ENCODE data around the gene LRG1. TPM values are rescaled to one million over a fixed set of nuclear protein-coding genes. Genes with fewer than 3 reads are reported as not detected.

Gene LRG1
- total and polyA plus RNA-seq, 9 of the 15 experiments (the other 6 are each of a cell fraction or from before 2014, with no cell fraction given): 1.5 to 11.9 (median 8.7) TPM

DNA sequence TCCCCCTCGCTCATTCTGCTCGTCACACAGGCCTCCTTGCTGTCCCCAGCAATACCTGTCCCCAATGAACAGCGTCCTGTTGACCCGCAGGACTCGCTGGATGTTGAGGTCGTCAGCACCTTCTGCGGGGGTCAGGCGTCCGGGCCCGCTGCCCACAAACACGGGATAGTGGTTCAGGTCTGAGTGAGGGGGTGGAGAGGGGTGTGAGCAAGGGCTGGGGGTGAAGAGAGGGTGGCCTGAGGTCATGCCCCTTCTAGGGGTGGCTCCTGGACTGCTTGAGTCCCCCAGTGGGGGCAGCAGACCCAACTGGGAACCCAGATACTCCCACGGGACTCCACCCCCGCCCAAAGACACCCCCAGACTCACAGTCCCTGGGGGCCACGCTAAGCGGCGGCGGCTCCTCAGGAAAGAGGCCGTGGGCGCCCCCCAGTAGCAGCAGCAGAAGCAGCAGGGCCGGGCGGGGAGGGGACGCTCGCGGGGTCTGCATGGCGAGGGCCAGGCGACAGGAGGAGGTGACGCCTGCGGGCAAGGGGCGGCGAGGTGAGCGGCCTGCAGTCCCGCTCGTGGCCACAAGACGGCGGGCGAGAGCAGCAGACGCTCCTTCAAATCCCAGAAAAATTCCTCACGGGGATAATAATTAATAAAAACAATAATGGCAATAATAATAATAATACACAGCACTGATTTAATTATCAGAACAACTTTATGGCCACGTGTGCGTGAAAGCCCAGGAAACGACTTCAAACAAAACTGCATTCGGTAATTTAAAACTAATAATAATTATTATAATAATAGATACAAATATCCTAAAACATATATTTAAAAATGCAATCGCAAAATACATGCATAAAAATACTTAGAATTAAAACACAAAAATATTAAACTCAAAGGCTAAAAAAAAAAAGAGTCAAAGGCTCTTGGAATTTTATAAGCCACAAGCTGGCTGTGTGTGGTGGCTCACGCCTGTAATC lies 18.4 kb upstream of the LRG1 start (continued):
- TF ChIP-seq RBFOX2 (IDR thresholded peaks at IDR 0.05; ENCODE audit: low read depth, low read length) (0 out of 2 replicates have a peak, but pooled peaks have one; percentile 4), CBX2 (IDR thresholded peaks at IDR 0.05; ENCODE audit: insufficient read depth, low read length, poor library complexity, severe bottlenecking) (no peak), NR2C2 (CRISPR knock-in tag; IDR thresholded peaks at IDR 0.05) (peak; percentile 23; the same call in 1 of the 2 replicates), NR2C2 (tag; IDR thresholded peaks at IDR 0.05) (no peak), SIN3A (IDR thresholded peaks at IDR 0.05; ENCODE audit: borderline replicate concordance in 2 of 2, control insufficient read depth in 1 of 2, low read depth in 2 of 2, low read length in 2 of 2) (peak in 1 of 2 experiments; percentile 39; a peak in 1 of 4 replicates), CHD4 (IDR thresholded peaks at IDR 0.05; ENCODE audit: insufficient read depth, insufficient replicate concordance, low read depth, low read length, poor library complexity, severe bottlenecking) (peak; percentile 2), RCOR1 (IDR thresholded peaks at IDR 0.05; ENCODE audit: borderline replicate concordance in 1 of 2, low read depth in 2 of 2, low read length in 2 of 2) (no peak)
- TF ChIP-seq, protein P1, sequence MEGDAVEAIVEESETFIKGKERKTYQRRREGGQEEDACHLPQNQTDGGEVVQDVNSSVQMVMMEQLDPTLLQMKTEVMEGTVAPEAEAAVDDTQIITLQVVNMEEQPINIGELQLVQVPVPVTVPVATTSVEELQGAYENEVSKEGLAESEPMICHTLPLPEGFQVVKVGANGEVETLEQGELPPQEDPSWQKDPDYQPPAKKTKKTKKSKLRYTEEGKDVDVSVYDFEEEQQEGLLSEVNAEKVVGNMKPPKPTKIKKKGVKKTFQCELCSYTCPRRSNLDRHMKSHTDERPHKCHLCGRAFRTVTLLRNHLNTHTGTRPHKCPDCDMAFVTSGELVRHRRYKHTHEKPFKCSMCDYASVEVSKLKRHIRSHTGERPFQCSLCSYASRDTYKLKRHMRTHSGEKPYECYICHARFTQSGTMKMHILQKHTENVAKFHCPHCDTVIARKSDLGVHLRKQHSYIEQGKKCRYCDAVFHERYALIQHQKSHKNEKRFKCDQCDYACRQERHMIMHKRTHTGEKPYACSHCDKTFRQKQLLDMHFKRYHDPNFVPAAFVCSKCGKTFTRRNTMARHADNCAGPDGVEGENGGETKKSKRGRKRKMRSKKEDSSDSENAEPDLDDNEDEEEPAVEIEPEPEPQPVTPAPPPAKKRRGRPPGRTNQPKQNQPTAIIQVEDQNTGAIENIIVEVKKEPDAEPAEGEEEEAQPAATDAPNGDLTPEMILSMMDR (IDR thresholded peaks at IDR 0.05 in 2 of 3, conservative IDR thresholded peaks at IDR 0.05 in 1 of 3; ENCODE audit: insufficient read depth in 2 of 3, low read depth in 1 of 3, low read length in 3 of 3): peak; percentile 84 to 93 (median 92)
